ENCODE measurements around the gene ZHX3.

GRCh38 chr20:41179961-41180360 is 137.6 kb downstream of the ZHX3 start:
- no peak for TF ChIP-seq MYC (IDR thresholded peaks at IDR 0.05; ENCODE audit: insufficient read depth, insufficient read length, insufficient replicate concordance, low read length, severe bottlenecking)
- no peak for TF ChIP-seq RFX5 (IDR thresholded peaks at IDR 0.05; ENCODE audit: low read depth, low read length)
- TF ChIP-seq FOS (IDR thresholded peaks at IDR 0.05; ENCODE audit: borderline replicate concordance, extremely low read depth, insufficient read length) = no peak
- no peak for TF ChIP-seq CREM (IDR thresholded peaks at IDR 0.05; ENCODE audit: low read depth)
- TF ChIP-seq SRF (IDR thresholded peaks at IDR 0.05; ENCODE audit: low read depth in 2 of 2, low read length in 2 of 2) = no peak
- TF ChIP-seq, protein P1, sequence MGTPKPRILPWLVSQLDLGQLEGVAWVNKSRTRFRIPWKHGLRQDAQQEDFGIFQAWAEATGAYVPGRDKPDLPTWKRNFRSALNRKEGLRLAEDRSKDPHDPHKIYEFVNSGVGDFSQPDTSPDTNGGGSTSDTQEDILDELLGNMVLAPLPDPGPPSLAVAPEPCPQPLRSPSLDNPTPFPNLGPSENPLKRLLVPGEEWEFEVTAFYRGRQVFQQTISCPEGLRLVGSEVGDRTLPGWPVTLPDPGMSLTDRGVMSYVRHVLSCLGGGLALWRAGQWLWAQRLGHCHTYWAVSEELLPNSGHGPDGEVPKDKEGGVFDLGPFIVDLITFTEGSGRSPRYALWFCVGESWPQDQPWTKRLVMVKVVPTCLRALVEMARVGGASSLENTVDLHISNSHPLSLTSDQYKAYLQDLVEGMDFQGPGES (IDR thresholded peaks at IDR 0.05) = no peak
- no peak for TF ChIP-seq STAT3 (IDR thresholded peaks at IDR 0.05; ENCODE audit: low read depth, low read length)
- no peak for TF ChIP-seq CTCF (IDR thresholded peaks at IDR 0.05 in 2 of 3, conservative IDR thresholded peaks at IDR 0.05 in 1 of 3; ENCODE audit: control insufficient read depth in 2 of 3, extremely low read depth in 1 of 3, insufficient read depth in 1 of 3, low read depth in 3 of 3, low read length in 3 of 3)
- no peak for TF ChIP-seq POLR2AphosphoS5 (IDR thresholded peaks at IDR 0.05; ENCODE audit: low read length)
- no peak for TF ChIP-seq HDAC2 (IDR thresholded peaks at IDR 0.05)
- TF ChIP-seq SUPT20H (IDR thresholded peaks at IDR 0.05; ENCODE audit: borderline replicate concordance, control insufficient read depth, low read depth, low read length) = no peak
